Adrenal gland (tissue), 12 donors: ENCODE measurements around the gene RPL7A. TPM values are rescaled to one million over a fixed set of nuclear protein-coding genes. Genes with fewer than 3 reads are reported as not detected.

ENCODE experiments used
- DNase-seq, 7 donors: peaks; one replicate each; pipeline ENCODE4 v3.0.0-alpha.2; 2019 to 2020
- H3K27ac ChIP-seq, 5 donors: fragments of 200-600 bp; sonication (generic) in 4 of 5; 1 replicate in 3 of 5; 2 replicates in 2 of 5; pipeline versions ENCODE4 v1.5.1 to v1.8.0; 2016 to 2020; ENCODE audit warnings: mild to moderate bottlenecking in 1 of 5
- H3K27me3 ChIP-seq: fragments of 200-600 bp; 2 replicates; pipeline ENCODE4 v1.8.0; 2021
- H3K36me3 ChIP-seq, 2 donors: fragments of 200-600 bp; replicated peaks in 1 of 2; 1 replicate in 1 of 2; 2 replicates in 1 of 2; pipeline versions ENCODE4 v1.5.1 to v1.8.0; 2018 to 2022
- H3K4me1 ChIP-seq, 2 donors: fragments of 200-600 bp; replicated peaks in 1 of 2; 1 replicate in 1 of 2; 2 replicates in 1 of 2; pipeline versions ENCODE4 v1.5.1 to v1.8.0; 2018 to 2021
- H3K4me3 ChIP-seq, 4 donors: fragments of 200-600 bp; sonication (generic) in 3 of 4; one replicate each; pipeline ENCODE4 v1.5.1; 2016 to 2018
- H3K9me3 ChIP-seq, 3 donors: fragments of 200-600 bp; sonication (generic) in 1 of 3; replicated peaks in 1 of 3; 1 replicate in 2 of 3; 2 replicates in 1 of 3; pipeline versions ENCODE4 v1.5.1 to v1.8.0; 2016 to 2021
- POLR2A ChIP-seq, 2 donors: fragments of 450-650 bp; IDR thresholded peaks; one replicate each; pipeline ENCODE4 v1.6.1; 2017; ENCODE audit warnings: antibody characterized with exemption in 2 of 2, mild to moderate bottlenecking in 2 of 2, moderate library complexity in 1 of 2
- WGBS, 4 donors: extraction: QIAGEN DNeasy Blood & Tissue Kit in 2 of 4; methylation state at CpG; one replicate each; pipeline versions ENCODE4 v1.1.5 to v1.1.7; 2013 to 2017; 5-methylcytosine and 5-hydroxymethylcytosine counted together
- intact Hi-C, 2 donors: fragments of 100-400 bp; cut with DNase I; formaldehyde crosslinking; loops; one replicate each; pipeline versions ENCODE4 v1.14.1 to v1.15.0; 2022 to 2023
- polyA plus RNA-seq, 3 donors: library from polyadenylated mRNA; stranded (reverse); fragments of 200-250 nt in 2 of 3; fragments of 350-450 nt in 1 of 3; fragmentation: Illumina TruSeq in 1 of 3; extraction: RNeasy Lipid Tissue Mini Kit (QIAGEN cat#74804) in 1 of 3; gene quantifications; one replicate each; pipeline ENCODE4 v1.2.3, GENCODE V29; 2013 to 2014
- total RNA-seq, 9 donors: library from RNA; depleted of rRNA in 4 of 9; stranded (reverse); fragments of >200 nt in 4 of 9; fragments of 120-200 nt in 1 of 9; fragmentation: NEBNext Ultra II Directional in 1 of 9; extraction: Animal tissue kit (Norgen Biotek cat#: 25700) in 1 of 9; gene quantifications; one replicate each; pipeline versions ENCODE4 v1.1.0 to v1.2.4, GENCODE V29; 2013 to 2023
- TF ChIP-seq, protein P1 (sequence below), 6 experiments: fragments of 450-650 bp in 4 of 6; fragments of 200-600 bp in 2 of 6; sonication (generic) in 1 of 6; IDR thresholded peaks; 1 replicate in 5 of 6; 2 replicates in 1 of 6; pipeline versions ENCODE4 v1.5.1 to v1.8.0; 2016 to 2021; ENCODE audit warnings: antibody characterized with exemption in 6 of 6, mild to moderate bottlenecking in 2 of 6, moderate library complexity in 1 of 6
- donor health status: healthy with polysubstance abuse.
- donor health status: Bipolar disorder and iron deficiency.
- donor health status: DM: yes; HTN: yes; CAD: no.
- donor health status: DM: no; HTN: no; CAD: no.
- donor health status: DM: no; HTN: no; CAD: no.
- donor health status: DM: yes; HTN: yes; CAD: no.

The RPL7A gene
- total and polyA plus RNA-seq, 12 donors = 1,875 to 3,598 (median 2,406) TPM

DNA sequence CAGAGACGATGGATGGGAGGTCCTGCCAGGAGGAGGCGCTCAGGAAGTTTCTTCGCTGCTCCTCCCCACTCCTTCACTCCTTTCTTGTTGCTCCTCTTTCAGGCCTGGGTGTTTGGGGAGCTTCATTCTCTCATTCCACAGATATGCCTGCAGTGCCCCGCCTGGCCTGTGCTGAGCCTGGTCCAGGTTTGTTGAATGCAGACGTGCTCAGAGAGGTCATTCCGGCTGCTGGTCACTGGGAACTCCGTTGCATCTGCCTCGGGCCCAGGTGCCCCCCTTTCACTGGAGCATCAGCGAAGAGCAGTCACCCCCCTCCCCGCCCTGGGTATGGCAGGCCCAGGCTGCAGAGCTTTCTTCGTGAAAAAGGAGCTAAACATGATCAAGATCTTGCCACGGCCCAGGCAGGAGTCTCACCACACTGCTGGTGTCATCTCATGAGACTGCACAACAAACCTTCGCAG, 27.6 kb upstream of the RPL7A start:
- Histone ChIP-seq H3K36me3 (no peaks in the 10 kb centered on the region), H3K4me3 (no peak overlapping the region), H3K27ac (no peak overlapping the region), H3K9me3 (no peaks in the 10 kb centered on the region), H3K4me1 (no peaks in the 10 kb centered on the region), H3K27me3 (no peaks in the 10 kb centered on the region)
- TF ChIP-seq, protein P1, sequence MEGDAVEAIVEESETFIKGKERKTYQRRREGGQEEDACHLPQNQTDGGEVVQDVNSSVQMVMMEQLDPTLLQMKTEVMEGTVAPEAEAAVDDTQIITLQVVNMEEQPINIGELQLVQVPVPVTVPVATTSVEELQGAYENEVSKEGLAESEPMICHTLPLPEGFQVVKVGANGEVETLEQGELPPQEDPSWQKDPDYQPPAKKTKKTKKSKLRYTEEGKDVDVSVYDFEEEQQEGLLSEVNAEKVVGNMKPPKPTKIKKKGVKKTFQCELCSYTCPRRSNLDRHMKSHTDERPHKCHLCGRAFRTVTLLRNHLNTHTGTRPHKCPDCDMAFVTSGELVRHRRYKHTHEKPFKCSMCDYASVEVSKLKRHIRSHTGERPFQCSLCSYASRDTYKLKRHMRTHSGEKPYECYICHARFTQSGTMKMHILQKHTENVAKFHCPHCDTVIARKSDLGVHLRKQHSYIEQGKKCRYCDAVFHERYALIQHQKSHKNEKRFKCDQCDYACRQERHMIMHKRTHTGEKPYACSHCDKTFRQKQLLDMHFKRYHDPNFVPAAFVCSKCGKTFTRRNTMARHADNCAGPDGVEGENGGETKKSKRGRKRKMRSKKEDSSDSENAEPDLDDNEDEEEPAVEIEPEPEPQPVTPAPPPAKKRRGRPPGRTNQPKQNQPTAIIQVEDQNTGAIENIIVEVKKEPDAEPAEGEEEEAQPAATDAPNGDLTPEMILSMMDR (IDR thresholded peaks at IDR 0.05) = no peak
- TF ChIP-seq POLR2A (IDR thresholded peaks at IDR 0.05) = no peak
- 74 to 87% (median 83%) methylated on average over 13 of the region's 13 CpGs for WGBS, 4 donors
- no peak for DNase-seq
- intact Hi-C loops = no loop called here

DNA sequence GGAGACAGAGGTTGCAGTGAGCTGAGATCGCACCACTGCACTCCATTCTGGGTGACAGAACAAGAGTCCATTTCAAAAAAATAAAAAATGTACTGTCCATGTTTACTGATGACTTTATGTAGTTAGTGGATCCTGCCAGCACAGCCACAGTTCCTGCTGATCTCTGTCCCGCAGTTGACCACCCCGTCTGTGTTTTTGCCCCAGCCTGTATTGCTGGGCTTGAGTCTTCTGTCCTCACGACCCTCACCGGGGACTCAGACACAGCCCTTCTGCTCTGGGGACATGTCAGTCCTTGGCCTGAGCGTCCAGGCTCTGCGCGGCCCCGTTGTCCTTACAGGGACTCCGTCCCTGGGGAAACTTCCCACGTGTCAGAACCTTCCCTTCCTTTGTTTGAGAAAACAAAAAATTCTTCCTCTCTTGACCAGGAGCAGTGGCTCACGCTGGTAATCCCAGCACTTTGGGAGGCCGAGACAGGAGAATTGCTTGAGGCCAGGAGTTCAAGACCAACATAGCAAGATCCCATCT, 26.5 kb upstream of the RPL7A start:
- no peaks in the 10 kb centered on the region for H3K27me3 ChIP-seq
- no peak for TF ChIP-seq POLR2A (IDR thresholded peaks at IDR 0.05)
- intact Hi-C loops = no loop called here
- H3K9me3 ChIP-seq = no peaks in the 10 kb centered on the region
- H3K4me1 ChIP-seq = no peaks in the 10 kb centered on the region
- H3K36me3 ChIP-seq = no peaks in the 10 kb centered on the region
- no peak overlapping the region for H3K4me3 ChIP-seq
- DNase-seq = peak in 1 of 7 donors; percentile 38
- 80 to 88% (median 83%) methylated on average over 13 of the region's 13 CpGs for WGBS, 4 donors
- no peak overlapping the region for H3K27ac ChIP-seq

DNA sequence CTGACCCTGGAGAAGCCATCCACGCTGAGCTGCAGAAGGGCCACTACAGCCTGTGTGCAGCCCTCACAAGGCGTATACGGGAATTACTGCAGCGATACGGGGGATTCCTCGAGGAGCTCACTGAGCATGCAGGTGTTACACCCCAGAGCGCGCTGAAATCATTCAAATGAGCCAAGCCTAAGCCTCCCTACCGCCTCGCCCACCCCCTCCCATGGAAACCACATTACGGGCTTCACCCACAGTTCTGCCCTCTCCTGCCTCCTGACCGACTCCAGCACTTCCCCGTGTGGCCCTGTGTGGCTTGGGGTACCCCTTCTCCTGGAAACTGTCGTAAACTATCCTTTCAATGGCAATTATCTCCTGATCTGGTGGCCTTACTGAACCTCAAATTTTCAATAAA, 25.3 kb upstream of the RPL7A start:
- 79 to 87% (median 82%) methylated on average over 10 to 14 of the region's 14 CpGs for WGBS, 4 donors
- no peaks in the 10 kb centered on the region for H3K36me3 ChIP-seq
- no peaks in the 10 kb centered on the region for H3K4me1 ChIP-seq
- DNase-seq = peak in 1 of 7 donors; percentile 20
- intact Hi-C loops = no loop called here
- H3K27ac ChIP-seq = no peak overlapping the region
- H3K4me3 ChIP-seq = no peak overlapping the region
- no peaks in the 10 kb centered on the region for H3K9me3 ChIP-seq
- TF ChIP-seq POLR2A (IDR thresholded peaks at IDR 0.05) = no peak
- TF ChIP-seq, protein P1 (IDR thresholded peaks at IDR 0.05) = no peak
- no peaks in the 10 kb centered on the region for H3K27me3 ChIP-seq

DNA sequence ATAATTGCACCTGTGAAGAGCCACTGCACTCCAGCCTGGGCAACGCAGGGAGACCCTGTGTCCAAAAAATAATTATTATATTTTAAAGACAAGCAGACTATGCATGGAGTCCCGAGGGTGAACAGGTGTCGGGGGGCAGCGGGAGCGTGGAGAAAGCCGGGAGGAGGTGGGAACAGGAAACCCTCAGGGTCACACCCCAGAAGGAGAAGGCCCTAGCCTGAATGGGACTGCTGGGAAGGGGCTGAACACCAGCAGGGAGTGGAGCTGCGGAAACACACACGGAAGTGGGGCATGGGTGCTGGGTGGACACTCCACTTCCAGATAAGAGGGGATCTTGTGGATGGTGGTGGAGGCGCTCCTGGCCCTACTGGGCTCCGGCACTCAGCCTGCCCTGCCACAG, 24.8 kb upstream of the RPL7A start:
- intact Hi-C loops = no loop called here

More for the DNA sequence above, 24.8 kb upstream of the RPL7A start:
- TF ChIP-seq, protein P1 (IDR thresholded peaks at IDR 0.05) = no peak
- no peak for TF ChIP-seq POLR2A (IDR thresholded peaks at IDR 0.05)
- no peaks in the 10 kb centered on the region for H3K36me3 ChIP-seq
- no peak overlapping the region for H3K27ac ChIP-seq
- H3K9me3 ChIP-seq = no peaks in the 10 kb centered on the region
- no peaks in the 10 kb centered on the region for H3K27me3 ChIP-seq
- DNase-seq = peak in 2 of 7 donors; percentile 4 to 15
- H3K4me1 ChIP-seq = no peaks in the 10 kb centered on the region
- no peak overlapping the region for H3K4me3 ChIP-seq
- WGBS, 4 donors = 80 to 91% (median 85%) methylated on average over 9 to 10 of the region's 10 CpGs
